GM18505 (cell line): Measurements from ENCODE around the gene SASH3.

ENCODE experiments used
- ATAC-seq: cut with Tn5 transposase; IDR thresholded peaks from one replicate; pipeline ENCODE4 v1.9.1; 2021; ENCODE audit not compliant: unreplicated experiment
- POLR2A ChIP-seq: IDR thresholded peaks from 4 replicates; pipeline ENCODE4 v1.6.1; 2011; ENCODE audit warnings: borderline replicate concordance; ENCODE audit not compliant: insufficient read depth, insufficient read length; ENCODE audit errors: extremely low read depth

The SASH3 gene

DNA sequence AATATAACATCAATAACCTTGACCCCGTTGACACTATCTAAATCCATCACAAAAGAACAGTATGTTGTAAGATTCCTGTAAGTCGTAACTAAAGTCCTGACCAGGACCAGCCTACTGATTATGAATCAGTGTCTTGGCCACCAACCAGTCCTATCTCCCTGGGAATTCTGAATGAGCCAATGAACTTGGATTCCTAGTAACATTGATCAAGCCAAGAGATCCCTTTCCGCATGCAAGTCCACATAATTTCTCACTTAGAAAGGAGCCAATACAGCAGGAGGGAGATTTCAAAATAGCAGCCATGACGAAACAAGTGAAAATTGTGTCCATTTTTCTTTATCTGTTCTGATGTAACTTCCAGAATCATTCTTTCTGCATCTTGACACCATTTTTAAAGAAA, 31.4 kb upstream of the SASH3 start:
- no peak for ATAC-seq
- no peak for TF ChIP-seq POLR2A

DNA sequence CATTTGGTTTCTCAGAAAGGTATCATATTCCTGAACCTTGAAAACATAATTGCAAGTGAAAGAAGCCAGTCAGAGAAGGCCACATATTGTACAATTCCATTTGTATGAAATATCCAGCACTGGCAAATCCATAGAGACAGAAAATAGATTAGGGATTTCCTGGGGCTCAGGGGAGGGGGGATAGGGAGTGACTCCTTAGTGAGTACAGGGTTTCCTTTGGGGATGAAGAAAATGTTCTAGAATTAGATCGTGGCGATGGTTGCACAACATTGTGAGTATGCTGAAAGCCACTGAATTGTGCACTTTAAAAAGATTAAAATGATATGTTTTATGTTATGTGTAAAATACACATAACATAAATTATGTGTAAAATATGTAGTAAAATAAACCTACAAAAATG, 30.7 kb upstream of the SASH3 start:
- no peak for TF ChIP-seq POLR2A
- ATAC-seq, result no peak

DNA sequence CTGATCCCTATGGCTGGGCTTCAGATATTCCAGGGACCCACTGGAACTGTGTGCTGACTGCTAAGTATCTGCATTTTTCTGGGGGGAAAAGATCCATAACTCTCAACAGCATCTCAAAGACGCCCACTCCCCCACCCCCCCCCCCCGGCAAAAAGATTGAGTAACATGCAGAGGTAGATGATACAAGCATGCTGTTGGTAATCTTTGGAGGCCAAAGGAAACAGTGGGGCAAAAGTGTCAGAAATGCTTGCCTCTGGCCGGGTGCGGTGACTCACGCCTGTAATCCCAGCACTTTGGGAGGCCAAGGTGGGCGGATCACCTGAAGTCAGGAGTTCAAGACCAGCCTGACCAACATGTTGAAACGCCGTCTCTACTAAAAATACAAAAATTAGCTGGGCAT, 28.8 kb upstream of the SASH3 start:
- no peak for TF ChIP-seq POLR2A

GRCh38 chrX:129754056-129755024, 25.4 kb upstream of the SASH3 start:
- TF ChIP-seq POLR2A, result no peak
- no peak for ATAC-seq

More for the DNA sequence above, 28.8 kb upstream of the SASH3 start:
- ATAC-seq, result no peak

- ATAC-seq, result no peak
- no peak for TF ChIP-seq POLR2A
Observed at GRCh38 chrX:129755779-129756650, 23.7 kb upstream of the SASH3 start.

GRCh38 chrX:129759576-129760061, 20.1 kb upstream of the SASH3 start:
- ATAC-seq, result no peak
- no peak for TF ChIP-seq POLR2A

DNA sequence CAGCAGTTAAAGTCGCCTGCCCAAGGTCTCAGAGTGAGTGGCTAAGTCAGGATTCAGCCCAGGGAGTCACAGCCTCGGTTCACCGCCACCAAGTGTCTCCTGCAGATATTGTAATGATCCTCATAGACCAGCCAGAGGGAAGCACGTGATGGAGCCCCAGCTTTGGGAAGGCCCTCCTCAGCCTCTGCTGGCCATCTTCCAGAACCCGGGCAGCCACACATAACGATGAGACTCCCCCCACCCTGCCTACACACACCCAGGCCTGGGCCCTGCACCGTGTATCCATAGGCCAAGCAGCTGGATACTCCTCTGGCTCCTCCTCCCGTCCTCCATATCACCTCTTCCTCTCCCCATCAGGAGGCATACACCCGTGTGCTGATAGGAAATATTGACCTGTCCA, 19.6 kb upstream of the SASH3 start:
- TF ChIP-seq POLR2A, result no peak
- ATAC-seq, result no peak

DNA sequence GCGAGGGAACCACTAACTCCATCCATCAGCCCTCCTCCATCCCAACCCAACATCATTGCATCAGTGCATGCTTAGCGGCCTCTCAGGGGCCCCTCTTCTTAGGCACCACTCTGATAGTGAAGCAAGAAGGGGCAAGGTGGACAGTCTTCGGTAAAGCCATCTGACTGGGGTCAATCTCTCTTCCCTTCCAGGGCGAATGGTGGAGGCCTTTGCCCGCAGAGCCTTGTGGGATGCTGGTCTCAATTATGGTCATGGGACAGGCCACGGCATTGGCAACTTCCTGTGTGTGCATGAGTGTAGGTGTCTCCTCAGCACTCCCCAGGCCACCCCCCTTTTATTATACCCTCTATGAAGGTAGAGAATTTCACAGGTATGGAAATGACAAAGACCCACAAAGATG, 18.8 kb upstream of the SASH3 start:
- no peak for ATAC-seq
- TF ChIP-seq POLR2A, result no peak

GRCh38 chrX:129761596-129761995, 18.2 kb upstream of the SASH3 start:
- no peak for ATAC-seq
- TF ChIP-seq POLR2A, result no peak

- no peak for TF ChIP-seq POLR2A
- no peak for ATAC-seq
Observed at GRCh38 chrX:129762448-129762847, 17.3 kb upstream of the SASH3 start.

DNA sequence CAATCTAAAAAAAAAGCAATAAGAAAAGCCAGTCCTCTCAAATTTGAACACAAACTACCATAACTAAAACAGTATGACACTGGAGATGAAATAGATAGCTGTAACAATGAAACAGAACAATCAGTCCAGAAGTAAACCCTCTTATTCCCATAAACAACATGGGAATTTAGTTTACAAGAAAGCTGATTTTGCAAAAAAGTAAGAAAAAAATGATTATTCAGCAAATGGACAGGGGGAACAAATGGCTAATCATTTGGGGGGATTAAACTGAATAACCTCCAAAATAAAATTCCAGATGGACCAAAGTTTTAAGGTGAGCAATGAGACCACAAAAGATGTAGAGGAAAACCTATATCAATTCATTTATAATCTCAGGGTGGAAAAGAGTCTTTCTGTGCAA, 16.1 kb upstream of the SASH3 start:
- no peak for TF ChIP-seq POLR2A
- no peak for ATAC-seq

- ATAC-seq, result no peak
- TF ChIP-seq POLR2A, result no peak
Observed at GRCh38 chrX:129768186-129768585, 11.6 kb upstream of the SASH3 start.

DNA sequence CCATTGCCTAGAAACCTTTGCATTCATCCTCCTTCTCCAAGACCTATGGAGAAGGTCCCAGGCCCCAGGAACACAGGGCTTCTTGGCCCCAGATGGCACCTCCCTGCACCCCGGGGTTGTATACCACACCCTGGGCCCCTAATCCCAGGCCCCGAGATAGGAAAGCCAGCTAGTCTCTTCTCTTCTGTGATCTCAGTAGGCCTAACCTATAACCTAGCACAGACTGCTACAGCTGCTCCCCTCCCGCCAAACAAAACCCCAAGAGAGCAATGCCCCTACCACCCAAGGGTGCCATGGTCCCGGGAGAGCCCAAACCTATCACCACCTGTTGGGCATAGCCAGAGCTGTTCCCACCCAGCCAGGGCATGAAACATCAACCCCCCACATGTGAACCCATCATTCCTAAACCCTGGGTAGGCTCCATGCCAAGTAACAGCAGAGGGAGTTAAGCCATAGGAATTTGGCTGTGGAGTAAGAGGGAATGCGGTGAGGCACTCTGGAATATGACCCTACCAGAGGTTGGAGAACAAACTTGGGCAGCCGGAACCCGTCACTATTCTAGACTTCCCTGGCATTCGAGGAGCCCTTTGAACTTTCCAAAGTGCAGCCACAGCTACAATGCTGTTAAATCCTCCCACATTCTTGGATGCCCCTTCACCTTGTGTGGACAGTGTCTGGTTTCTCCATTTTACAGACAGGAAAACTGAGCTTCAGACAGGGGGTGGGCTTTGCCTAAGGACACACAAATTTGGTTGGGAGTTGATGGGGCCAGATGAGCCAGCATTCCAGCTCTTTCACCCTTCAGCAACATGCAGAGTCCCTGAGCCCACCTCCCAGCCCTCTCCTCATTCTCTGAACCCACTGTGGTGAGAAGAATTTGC, 10.9 kb upstream of the SASH3 start:
- no peak for TF ChIP-seq POLR2A
- ATAC-seq, result no peak

DNA sequence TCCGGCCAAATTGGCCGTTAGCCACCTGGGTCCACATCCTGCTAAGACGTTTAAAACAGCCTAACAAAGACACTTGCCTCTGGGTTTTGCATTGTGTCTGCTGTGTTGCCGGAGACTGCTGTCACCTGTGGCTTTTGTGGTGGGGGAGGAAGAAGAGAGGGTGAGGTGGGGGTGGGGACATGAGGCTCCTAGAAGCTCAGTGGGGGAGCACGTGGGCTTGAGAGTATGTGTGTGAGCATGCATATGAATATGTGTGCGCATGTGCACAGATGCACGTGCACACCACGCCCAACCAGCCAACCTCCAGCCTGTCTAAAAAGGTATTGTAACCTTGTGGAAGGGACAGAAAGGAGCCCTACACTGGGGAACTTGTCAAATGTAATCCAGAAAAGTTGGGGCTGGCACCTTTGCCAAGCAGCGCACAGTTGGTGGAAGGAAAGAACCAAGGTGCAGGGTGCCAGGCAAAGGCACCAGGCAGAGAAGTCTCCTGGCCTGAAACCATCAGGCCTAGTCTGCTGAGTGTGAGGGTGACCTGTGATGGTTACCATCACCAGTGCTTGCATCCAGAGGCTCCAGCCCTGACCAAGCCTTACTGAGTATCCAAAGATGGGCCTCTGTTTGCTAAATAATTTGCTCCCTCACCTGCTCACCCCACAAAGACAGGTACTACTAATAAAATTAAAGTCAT, 10.1 kb upstream of the SASH3 start:
- peak; percentile 39 for ATAC-seq

More for the DNA sequence above, 10.1 kb upstream of the SASH3 start:
- TF ChIP-seq POLR2A, result peak; percentile 32
